GM21390 (cell line): ENCODE data around the gene VTI1A.

ENCODE experiments used
- ATAC-seq: cut with Tn5 transposase; IDR thresholded peaks from one replicate; pipeline ENCODE4 v1.9.1; 2021; ENCODE audit not compliant: unreplicated experiment

Gene VTI1A

DNA sequence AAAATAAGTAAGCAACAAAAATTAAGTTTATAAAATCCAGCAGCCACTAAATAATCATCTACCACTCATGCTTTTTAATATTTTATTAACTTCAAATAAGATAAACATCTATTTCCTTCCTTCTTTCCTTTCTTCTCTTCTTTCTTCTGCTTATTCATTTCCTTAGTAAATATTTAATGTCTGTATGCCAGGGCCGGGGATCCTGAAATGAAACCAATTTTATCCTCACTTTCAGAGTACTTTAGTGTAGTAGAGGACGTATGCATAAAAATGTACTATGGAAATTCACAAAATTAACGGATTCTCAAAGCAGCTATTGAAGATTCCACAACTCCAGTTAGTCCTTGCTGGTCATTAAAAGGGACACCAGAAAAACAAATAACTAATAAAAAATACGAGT, 224.7 kb downstream of the VTI1A start:
- ATAC-seq: no peak

DNA sequence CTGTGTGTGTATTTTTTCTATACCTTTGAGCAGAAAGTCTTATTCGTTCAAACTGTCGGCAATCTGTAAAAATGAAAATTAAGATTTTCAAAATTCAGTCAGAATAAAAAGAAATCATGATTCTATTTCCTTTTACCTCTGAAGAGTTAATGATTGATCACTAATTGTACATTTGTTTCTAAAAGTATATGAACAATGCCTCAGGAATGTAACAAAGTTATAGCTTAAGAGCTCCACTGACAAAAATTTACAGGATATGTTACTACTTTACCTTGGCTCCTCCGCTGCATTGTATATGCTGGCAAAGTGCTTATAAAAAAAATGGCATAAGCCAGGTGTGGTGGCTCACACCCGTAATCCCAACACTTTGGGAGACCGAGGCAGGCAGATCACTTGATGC, 225.7 kb downstream of the VTI1A start:
- ATAC-seq: no peak

DNA sequence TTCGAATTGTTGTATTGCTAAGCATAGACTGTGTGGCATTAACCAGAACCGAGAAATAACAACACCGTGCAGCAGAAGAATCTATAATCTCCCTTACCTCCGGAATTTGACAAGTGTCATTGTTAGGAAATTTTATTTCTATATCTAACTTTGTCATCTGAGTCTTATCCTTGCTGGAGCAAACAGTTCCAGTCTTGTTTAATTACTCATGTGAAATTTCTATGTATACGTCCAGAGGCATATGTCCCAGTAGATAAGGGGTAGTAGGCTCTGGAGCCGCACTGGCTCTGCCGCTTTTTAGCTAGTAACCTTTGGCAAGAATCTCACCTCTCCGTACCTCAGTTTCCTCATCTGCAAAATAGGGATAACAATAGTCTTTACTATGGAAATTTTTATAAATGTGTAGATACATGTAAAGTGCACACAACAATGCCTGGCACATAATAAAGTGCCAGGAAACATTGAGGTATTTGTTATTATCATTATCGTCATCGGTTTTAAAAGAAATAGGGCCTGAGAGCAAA, 228.6 kb downstream of the VTI1A start:
- no peak for ATAC-seq

DNA sequence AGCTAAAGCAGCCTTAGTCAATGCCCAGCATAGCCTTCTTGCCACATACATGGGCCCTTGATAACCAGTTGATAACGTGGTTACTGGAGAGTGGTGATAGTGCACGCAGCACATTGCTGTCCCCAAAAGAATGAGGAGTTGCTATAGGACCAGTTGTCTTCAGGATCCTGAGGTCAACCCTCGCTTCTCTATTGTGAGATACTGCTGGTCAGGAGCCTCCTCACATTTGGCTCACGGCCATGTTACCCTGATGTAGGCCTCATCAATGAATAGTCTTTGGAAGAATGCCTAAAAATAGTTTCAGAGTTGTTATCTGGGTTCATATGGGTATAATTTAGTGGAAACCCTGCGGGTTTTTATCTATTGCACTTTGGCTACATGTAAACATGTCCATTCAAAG, 230.7 kb downstream of the VTI1A start:
- ATAC-seq: no peak

DNA sequence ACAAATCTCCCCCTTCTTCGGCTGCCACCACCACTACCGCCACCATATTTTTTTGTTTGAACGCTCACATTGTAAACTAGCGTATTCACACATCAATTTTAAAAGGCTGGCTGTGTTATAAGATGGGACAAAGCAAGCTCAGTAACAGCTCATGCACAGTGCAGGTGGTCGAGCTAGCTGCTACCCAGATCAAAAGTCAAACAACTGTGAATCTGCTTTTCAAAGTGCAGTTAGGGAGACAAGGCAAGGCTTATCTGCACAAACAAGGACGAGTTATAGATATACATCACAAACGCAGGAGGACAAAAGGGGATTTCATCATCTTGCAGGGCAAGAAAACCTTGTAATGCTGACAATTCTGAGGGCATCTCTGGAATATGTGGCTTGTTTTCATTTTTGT, 231.6 kb downstream of the VTI1A start:
- ATAC-seq: no peak

DNA sequence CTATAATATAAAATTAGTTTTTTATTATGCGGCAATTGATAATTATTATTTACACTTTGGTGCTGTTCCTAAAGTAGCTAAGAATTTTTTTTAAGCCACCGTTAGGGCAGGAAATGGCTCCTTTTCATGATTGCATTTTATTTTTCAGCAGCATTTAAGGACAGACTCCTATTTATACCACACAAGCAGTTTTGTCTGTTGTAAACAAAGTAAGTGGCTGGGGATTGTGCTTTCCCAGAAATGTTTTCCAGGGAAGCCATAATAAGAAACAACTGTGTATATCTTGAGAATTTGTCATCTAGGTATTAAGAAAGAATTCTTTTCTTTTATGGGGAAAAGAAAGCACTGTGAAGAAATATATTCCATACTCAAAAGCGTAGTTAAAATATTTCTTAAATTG, 232.0 kb downstream of the VTI1A start:
- no peak for ATAC-seq

DNA sequence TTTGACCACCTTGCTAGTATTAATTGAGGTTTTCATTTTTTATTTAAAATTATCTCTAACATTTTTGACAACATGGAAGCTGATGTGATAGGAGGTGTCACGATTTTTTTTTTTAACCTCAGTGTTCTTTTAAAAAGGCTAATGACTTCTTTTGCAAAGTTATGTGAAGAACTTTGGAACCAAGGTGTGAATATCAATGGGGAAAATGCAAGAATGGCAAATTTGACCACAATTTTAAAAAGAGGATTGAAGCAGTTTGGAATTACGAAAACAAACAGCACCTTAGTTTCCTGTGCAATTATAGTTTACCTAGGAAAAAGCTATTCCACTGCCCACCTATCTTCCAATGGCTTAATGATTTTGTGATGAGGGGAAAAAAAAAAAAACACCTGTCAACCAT, 232.4 kb downstream of the VTI1A start:
- no peak for ATAC-seq

DNA sequence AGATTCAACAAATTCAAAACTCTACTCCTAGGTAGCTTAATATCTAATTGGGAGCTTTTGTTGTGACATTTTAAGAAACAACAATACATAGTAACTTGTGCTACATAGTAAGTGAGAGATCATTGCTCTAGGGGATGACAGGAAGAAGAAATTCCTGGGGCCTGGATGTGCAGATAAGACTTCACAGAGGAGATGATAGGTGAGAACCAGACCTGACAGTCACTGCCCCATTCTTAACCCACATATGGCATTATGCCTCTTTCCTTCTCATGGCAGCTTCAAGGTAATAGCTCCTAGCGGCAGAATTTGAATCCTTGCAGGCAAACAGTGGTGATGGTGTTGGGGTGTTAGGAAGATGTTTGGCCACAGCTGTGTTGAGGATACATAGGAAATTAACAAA, 233.6 kb downstream of the VTI1A start:
- no peak for ATAC-seq

DNA sequence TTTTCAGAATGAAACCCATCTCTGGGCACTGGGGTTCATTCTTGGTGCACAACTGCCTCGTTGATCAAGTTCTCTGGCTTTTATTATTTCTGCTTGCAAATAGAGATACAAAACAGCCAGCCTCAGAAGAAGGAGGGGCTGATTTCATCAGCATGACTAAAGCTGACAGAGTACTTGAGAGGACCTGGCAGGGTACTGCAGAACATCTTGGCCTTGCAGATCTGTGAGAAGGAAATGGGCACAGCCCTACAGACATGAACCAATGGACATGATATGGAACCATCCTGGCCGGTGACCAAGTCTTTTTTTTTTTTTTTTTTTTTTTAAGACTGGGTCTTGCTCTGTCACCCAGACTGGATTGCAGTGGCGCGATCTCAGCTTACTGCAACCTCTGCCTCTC, 240.6 kb downstream of the VTI1A start:
- ATAC-seq: no peak

DNA sequence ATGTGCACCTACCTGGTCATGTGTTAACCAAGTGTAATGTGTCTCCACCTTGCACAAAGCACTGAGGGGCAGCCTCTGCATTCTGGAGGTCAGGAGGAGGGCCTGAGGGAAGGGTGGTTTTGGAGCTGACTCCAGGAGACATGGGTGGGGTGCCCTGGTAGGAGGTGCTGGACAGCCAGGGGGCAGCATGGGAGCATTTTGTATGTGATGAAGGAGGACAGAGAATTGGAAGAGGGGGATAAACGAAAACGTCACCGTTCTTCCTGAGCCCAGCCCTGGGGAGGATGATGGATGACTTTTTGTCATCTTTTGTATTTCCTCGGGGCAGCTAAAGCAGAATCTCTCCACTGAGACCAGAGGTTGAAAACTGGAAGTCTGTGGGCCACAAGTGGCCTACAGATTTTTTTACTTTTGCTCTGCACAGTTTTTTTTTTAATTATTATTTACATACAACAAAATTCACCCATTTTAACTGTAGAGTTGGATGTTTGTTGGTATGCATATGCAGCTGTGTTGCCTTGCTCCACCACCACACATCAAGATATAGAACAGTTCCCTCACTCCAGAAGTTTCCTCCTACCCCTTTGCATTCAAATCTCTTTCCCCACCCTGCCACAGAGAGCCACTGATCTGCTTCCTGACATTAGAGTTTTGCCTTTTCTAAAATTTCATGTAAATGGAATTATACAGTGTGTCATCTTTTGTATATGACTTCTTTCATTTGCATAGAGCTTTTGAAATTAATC, 242.5 kb downstream of the VTI1A start:
- no peak for ATAC-seq

DNA sequence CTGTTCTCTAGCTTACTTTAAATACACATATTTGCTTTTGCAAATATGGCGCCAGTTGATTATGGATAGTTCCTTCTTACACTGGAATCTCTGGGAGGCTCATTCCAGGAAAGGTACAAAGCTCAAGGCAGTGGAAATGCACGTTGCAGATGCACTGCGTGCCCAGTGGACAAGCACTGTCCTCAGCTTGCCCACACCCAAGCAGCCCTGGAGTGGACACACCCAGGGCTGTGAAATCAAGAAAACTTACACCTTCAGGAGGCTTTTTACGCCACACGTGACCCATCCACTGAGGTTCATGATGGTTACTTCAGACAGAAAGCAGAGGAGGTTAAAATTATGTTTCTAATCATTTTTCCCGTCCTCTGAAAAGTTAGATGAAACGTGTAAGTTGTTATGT, 248.5 kb downstream of the VTI1A start:
- ATAC-seq: no peak

DNA sequence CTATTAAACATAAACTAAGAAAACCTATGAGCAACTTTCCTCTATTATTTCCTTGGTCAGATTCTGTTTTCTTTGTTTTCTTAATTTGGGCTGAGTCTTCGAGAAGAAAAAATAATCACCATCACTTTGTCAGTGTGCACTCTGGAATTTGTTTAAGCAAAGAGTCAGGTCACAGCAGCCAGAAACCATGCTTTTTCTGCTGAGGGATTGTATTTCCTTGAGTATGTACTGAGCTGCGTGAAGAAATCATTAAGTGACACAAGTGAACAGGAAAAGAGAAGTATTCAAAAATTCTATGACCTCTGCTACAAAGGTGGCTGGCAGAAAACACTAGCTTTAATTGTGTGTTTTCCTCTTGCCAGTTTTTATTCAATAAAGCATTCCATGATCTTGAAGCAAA, 249.6 kb downstream of the VTI1A start:
- no peak for ATAC-seq

DNA sequence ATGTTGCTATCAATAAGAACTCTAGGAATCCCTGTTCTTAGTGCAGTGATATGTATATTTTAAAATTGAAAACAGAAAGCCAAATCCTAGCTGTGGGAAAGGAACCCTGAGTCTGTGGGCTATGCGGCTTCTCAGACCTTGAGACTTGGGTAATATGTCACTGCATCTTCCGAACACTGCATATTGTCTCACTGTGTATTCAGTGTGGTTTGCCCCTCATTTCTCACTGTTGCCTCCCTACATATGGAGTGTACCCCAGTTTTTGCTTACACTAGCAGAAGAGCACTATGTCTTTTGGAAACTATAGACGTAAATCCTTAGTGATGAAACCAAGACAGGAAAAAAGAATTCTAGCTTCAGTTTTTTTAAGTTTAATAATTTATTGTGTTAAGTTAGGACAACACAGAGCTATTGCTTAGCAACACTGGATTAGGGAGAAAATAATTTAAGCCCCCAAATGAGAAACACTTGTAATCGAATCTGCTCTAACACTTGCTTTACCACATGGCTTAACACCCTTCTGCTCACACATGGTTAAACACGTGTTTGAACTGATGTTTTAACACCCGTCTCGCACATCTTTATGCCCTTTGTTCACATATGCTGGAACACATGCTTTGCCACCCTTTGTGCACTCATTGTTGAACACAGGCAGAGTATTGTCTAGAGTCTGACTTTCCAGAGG, 251.3 kb downstream of the VTI1A start:
- ATAC-seq: no peak

DNA sequence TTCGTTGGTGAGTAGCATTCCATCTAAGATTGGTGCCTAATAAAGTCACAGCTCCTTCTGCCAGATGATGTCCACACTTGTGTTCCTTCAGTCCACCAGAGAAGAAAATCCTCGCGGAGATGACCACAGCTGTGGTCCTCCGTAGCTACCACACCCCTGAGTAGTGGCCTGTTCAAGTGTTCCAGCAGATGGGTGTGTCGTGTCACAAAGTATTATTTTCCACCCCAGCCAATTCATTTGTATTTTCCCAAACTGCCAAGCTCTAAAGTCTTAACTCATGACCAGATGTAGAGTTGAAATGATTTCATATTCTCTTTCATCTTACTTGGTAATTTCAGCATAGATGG, 251.8 kb downstream of the VTI1A start:
- no peak for ATAC-seq

DNA sequence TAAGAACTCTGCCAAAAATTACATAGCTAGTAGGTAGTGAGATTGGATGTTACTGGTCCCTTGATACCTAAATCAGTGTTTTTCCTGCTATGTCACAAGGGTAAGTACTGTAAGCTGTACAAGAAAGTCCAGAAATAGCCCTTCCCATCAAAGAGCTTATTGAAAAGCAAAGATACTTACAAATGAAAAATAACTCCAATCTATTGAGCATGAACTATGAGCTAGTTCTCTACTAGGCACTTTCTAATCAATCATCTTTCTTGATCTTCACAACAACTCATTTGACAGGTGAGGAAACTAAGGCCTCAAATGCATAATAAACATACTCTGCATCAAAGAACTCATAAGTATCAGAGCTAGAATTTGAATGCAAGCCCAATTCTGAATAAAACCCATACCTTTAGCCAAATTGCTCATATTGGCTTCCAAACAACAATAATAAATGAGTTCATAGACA, 253.2 kb downstream of the VTI1A start:
- no peak for ATAC-seq

DNA sequence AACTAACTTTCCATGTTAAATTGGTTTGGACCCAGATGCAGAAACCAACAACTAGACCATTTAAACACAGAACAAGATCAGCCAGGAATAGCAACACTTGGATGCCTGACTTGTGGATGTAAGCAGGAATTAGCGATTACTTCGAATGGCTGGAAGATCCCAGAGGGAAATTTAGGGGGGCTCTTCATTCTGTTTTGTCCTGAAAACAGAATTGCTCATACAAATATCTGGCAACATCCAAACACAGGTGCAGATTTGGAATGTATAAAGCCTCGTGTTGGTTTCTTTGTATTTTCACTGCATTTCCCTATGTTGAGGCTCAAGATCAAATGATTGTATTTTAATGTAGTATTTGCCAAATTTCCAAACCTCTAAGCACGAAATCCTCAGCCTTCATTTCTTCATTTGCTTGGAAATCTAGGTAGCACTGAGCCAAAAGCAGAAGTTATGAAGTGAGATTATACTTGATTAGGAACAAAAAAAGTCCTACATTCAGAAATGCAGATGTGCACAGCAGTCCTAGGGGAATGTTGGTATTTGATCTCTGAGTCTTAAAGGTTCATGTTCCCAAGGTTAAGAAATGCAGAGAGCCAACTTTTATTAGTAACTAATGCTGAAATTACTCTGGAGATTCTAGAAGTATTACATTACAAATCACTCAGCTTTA, 254.3 kb downstream of the VTI1A start:
- no peak for ATAC-seq

DNA sequence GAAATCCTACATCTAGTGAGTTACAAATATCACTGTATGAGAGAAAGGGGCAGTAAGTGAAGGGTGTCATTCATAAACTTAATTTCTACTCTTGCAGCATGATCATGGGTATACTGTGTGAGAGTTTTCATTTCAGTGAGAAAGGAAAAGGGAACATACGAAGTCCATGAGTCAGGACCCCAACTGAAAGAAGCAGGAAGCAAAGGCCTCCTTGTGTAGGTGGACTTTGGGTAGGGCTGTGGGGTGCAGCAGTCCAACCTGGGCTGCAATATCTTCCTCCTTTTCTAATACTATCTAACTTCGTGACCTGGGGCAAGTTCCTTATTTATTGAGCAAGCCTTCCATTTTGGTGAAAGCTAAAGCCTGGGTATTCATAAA, 254.9 kb downstream of the VTI1A start:
- no peak for ATAC-seq

DNA sequence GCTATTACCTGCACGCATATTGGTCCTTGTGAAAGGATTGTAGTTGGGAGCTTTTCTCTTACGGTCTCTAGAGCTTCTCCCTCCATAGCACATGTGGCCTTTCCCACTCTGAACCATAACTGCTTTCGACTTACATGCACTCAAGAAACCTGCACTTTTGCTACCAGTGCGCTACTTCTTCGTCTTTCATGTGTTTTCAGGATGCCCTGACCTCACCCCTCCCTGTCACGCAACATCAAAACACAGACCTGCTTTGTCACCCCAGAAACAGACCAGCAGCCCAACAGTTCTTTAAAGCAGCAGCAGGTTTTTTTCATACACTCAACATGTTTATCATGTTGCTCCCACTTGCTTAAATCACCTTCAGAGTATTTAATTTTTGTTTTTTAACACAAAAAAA, 259.6 kb downstream of the VTI1A start:
- no peak for ATAC-seq

DNA sequence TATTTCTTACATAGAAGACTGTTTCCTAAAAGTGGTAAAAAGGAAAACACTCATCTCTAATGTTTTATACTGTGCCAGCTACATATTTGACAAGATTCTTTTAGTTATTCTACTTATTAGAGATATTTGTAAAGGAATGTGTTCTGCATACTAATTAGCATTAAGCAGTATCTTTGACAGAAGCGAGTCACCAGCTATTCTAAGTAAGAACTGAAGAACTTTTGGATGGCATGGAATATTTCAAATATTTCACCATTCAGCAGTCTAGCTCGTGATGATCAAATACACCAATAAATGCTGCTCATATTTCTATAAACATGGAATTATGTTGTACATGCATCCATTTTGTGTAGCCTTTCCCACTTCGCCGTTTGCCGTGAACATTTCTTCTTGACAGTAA, 261.4 kb downstream of the VTI1A start:
- ATAC-seq: no peak

DNA sequence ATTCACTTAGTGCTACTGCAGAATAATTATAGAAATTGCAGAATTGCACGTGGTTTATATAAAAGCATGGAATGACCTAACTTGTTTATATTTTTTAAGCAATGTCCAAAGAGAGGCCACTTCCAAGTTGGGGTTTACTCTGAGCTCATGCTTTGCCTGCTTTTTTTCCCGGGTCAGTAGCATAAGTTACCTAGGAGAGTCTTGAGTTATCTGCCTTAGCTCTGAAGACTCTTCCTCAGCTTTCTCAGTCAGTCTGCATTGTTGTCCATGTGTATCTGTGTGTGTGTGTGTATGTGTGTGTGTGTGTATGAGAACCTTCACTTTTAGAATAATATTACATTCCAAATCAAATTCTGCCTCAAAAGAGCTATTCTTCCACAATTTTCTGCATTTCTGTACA, 263.5 kb downstream of the VTI1A start:
- ATAC-seq: no peak

DNA sequence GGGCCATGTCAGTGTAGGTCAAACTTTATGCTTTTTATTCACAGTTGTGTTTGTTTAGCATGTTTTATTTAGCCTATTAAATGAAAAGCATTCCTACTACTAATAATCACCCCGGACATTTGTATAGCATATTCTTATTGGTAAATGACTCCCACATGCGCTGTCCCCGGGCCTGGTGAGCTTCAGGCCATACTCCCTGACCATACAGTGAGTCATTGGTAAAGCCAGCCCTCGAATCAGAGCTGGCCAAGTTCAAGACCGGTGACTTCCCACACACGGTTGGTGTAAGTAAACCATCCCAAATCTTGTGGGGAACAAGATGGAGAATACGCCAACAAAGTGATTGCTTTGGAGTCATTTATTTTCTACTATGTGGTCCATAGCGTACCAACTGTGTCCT, 264.4 kb downstream of the VTI1A start:
- ATAC-seq: no peak

DNA sequence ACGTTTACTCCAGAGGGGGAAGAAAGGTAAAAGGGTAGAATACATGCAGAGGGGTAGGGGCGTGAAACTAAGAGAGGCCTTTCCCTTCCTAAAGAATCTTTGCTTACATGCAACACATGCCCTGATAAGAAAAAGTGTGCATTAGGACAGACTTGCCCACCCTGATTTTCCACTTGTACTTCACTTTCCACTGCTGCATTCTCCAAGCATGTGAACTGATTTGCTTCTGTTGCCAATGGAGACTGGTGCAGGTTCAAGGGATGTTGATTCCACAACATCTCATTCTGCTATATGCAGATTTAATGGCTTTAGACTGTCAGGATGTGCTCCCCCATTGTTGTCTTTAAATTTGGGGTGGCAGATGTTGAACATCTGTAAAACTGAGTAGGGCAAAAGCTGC, 265.5 kb downstream of the VTI1A start:
- no peak for ATAC-seq
